ENCODE results near the gene WIPF3. TPM values are rescaled to one million over a fixed set of nuclear protein-coding genes. Genes with fewer than 3 reads are reported as not detected.

Gene WIPF3
- total and polyA plus RNA-seq, 2 experiments from 2014 or later: 1.4 to 2.8 TPM

DNA sequence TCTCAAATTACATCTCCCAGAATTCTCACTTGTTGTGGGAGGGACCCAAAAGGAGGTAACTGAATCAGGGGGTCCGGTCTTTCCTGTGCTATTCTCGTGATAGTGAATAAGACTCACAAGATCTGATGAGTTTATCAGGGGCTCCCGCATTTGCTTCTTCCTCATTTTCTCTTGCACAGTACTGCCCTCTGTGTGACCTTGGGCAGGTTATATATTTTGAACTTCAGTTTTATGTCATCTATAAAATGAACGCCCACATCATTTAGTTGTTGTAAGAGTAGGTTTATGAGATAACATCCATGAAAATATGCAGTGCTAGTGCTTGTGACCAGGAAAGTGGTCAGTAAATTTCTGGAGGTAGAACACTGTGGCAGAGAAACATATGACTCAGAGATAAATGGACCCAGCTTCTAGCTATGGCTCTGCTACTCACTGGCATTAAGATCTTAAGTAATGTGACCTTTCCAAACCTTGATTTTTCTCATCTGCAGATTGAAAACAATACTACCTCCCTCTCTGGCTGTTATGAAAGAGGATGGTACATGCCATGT lies 139.0 kb downstream of the WIPF3 start:
- no peaks in the 10 kb centered on the region for H3K4me1 ChIP-seq (ENCODE audit: low read depth)
- no peaks in the 10 kb centered on the region for H3K27me3 ChIP-seq
- no peak overlapping the region for H3K4me3 ChIP-seq
- H3K27ac ChIP-seq: no peak overlapping the region
- DNase-seq (ENCODE audit: low read depth in 1 of 2, low spot score in 1 of 2): peak in 1 of 2 donors; percentile 9
- peaks cover 20% of the 10 kb centered on the region for H3K36me3 ChIP-seq
- no peaks in the 10 kb centered on the region for H3K9me3 ChIP-seq (ENCODE audit: low read depth)
- TF ChIP-seq, protein P1, sequence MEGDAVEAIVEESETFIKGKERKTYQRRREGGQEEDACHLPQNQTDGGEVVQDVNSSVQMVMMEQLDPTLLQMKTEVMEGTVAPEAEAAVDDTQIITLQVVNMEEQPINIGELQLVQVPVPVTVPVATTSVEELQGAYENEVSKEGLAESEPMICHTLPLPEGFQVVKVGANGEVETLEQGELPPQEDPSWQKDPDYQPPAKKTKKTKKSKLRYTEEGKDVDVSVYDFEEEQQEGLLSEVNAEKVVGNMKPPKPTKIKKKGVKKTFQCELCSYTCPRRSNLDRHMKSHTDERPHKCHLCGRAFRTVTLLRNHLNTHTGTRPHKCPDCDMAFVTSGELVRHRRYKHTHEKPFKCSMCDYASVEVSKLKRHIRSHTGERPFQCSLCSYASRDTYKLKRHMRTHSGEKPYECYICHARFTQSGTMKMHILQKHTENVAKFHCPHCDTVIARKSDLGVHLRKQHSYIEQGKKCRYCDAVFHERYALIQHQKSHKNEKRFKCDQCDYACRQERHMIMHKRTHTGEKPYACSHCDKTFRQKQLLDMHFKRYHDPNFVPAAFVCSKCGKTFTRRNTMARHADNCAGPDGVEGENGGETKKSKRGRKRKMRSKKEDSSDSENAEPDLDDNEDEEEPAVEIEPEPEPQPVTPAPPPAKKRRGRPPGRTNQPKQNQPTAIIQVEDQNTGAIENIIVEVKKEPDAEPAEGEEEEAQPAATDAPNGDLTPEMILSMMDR (IDR thresholded peaks at IDR 0.05; ENCODE audit: low read depth, low read length): no peak

DNA sequence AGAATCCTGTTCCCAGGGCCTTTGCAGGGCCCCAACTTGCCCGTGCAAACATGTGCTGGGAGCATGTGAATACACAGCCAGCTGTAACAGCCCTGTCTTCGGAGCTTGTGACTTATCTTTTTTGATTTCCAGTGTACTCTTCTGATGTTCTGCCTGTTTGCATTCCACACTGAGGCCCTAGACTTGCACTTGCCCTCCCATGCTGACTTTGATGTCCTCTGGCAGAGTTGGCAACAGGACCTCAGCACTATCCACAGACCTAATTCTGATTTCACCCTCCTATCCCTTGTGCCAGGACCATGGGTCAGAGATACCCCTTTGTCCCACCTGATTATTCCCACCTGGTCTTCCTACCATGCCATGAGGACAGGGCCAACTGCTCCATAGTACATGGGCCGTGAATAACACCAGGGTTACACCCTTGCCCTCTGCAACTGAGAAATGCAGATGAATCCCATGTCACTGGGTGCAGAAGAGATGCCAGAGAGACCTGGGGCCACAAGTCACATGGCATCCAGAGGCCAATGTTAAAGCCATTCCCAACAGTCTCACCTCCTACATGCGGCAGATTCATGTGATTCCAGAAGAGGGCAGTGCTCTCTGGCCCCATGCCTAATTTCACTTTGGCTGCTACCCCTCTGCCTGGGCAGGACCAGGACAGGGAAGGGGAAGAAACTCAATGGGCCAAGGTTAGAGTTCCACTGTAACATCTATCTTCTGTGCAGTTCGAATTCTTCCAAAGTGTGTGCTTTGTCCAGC lies 140.3 kb downstream of the WIPF3 start:
- Histone ChIP-seq H3K4me1 (ENCODE audit: low read depth) (no peaks in the 10 kb centered on the region), H3K36me3 (peaks cover 15% of the 10 kb centered on the region)
- peak; percentile 42 to 60 for DNase-seq (ENCODE audit: low read depth in 1 of 2, low spot score in 1 of 2)

DNA sequence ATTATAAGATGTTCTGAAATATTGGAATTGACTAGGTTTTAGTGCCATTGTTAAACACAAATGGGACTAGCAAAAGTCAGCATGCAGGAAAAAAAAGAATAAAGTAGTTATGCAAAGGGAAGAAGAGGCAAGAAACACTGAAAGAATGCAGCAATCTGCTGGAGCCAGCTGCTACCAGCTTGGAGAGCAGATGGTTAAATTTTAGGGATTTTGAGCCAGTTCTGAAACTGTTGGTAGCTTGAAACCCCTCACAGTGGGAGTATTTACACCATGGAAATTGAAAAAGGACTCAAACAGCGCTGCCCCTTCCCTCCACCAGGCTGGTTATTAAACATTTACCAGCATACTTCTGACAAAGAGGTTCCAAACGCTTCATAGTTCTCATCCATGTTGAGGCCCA lies 142.3 kb downstream of the WIPF3 start:
- no peaks in the 10 kb centered on the region for H3K27me3 ChIP-seq
- H3K36me3 ChIP-seq: peaks cover 7% of the 10 kb centered on the region
- no peaks in the 10 kb centered on the region for H3K9me3 ChIP-seq (ENCODE audit: low read depth)
- no peak for DNase-seq (ENCODE audit: low read depth in 1 of 2, low spot score in 1 of 2)
- no peak overlapping the region for H3K4me3 ChIP-seq
- TF ChIP-seq, protein P1 (IDR thresholded peaks at IDR 0.05; ENCODE audit: low read depth, low read length): no peak
- no peak overlapping the region for H3K27ac ChIP-seq
- no peaks in the 10 kb centered on the region for H3K4me1 ChIP-seq (ENCODE audit: low read depth)

More for the DNA sequence above, 140.3 kb downstream of the WIPF3 start:
- H3K27ac ChIP-seq: no peak overlapping the region
- no peaks in the 10 kb centered on the region for H3K9me3 ChIP-seq (ENCODE audit: low read depth)
- TF ChIP-seq, protein P1 (IDR thresholded peaks at IDR 0.05; ENCODE audit: low read depth, low read length): peak; percentile 45
- no peaks in the 10 kb centered on the region for H3K27me3 ChIP-seq
- no peak overlapping the region for H3K4me3 ChIP-seq

DNA sequence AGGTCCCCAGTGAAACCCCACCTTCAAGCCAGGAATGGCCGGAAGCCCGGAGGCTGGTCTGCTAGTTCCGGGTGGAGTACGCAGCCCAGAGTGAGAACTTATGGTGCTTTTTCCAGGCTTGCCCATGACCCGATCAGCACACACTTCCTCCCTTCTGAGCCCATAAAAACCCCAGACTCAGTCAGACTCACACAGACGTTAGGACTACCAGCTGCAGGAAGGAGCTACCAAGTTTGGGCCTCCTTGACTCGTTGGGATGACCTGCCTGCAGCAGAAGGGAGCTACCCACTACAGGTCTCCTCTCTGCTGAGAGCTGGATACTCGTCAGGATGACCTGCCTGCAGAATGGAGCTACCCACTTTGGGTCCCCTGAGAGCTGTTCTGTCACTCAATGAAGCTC lies 144.2 kb downstream of the WIPF3 start:
- TF ChIP-seq, protein P1 (IDR thresholded peaks at IDR 0.05; ENCODE audit: low read depth, low read length): no peak
- H3K4me3 ChIP-seq: no peak overlapping the region
- no peak overlapping the region for H3K27ac ChIP-seq
- H3K9me3 ChIP-seq (ENCODE audit: low read depth): no peaks in the 10 kb centered on the region
- DNase-seq (ENCODE audit: low read depth in 1 of 2, low spot score in 1 of 2): no peak
- H3K36me3 ChIP-seq: peaks cover 3% of the 10 kb centered on the region
- no peaks in the 10 kb centered on the region for H3K4me1 ChIP-seq (ENCODE audit: low read depth)
- no peaks in the 10 kb centered on the region for H3K27me3 ChIP-seq

DNA sequence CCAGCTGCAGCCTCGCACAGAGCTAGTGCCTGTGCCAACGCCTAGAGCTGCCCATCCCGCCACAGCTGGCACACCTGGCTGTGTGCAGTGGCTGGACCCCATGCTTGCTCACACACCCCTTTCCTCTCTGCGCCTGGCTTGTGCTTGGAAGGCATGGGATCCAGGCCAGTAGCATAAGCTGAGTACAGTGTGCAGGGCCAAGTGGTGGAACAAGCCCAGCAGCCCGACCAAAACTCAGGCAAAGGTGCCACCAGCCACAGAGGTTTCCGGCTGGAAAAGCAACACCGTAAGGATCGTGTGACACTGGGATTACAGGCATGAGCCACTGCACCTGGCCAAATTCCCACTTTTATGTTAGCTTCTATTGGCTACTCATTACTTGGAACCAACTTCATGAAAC lies 144.9 kb downstream of the WIPF3 start:
- Histone ChIP-seq H3K36me3 (peaks cover 3% of the 10 kb centered on the region), H3K27ac (no peak overlapping the region), H3K4me3 (no peak overlapping the region), H3K4me1 (ENCODE audit: low read depth) (no peaks in the 10 kb centered on the region), H3K27me3 (no peaks in the 10 kb centered on the region), H3K9me3 (ENCODE audit: low read depth) (no peaks in the 10 kb centered on the region)
- DNase-seq (ENCODE audit: low read depth in 1 of 2, low spot score in 1 of 2): no peak
- TF ChIP-seq, protein P1 (IDR thresholded peaks at IDR 0.05; ENCODE audit: low read depth, low read length): no peak
